SU-DHL-6 (cell line): Measurements from ENCODE around the gene ZGPAT.

Experiments
- CTCF ChIP-seq: fragments of 200-600 bp; sonication (generic); IDR thresholded peaks from one replicate; pipeline ENCODE4 v1.5.1; 2017; ENCODE audit warnings: antibody characterized with exemption, mild to moderate bottlenecking, low read length, moderate library complexity; ENCODE audit not compliant: insufficient read depth, poor library complexity, severe bottlenecking
- EZH2phosphoT487 ChIP-seq: fragments of 200-600 bp; sonication (generic), shearing (Covaris generic); conservative IDR thresholded peaks from 2 replicates; pipeline ENCODE4 v1.6.1; 2018; ENCODE audit warnings: mild to moderate bottlenecking, antibody characterized with exemption, low read length, moderate library complexity, mixed read lengths

- no peak for TF ChIP-seq CTCF
- no peak for TF ChIP-seq EZH2phosphoT487
Observed at GRCh38 chr20:63696306-63696627, 11.6 kb upstream of the ZGPAT start.
